ENCODE measurements around the gene ATP4B. TPM values are rescaled to one million over a fixed set of nuclear protein-coding genes. Genes with fewer than 3 reads are reported as not detected.

The ATP4B gene
- total RNA-seq, 3 donors from 2014 or later (not counting 1 experiment from before 2014, with no cell fraction given) = not detected

- Histone ChIP-seq H3K9me3 (ENCODE audit: control insufficient read depth, insufficient read depth, low read length) (no peaks in the 10 kb centered on the region), H3K27me3 (ENCODE audit: control insufficient read depth, insufficient read depth, low read length) (no peaks in the 10 kb centered on the region), H3K4me3 (ENCODE audit: low read length) (no peak overlapping the region), H3K36me3 (ENCODE audit: control insufficient read depth, insufficient read depth, low read length) (no peaks in the 10 kb centered on the region), H3K4me1 (ENCODE audit: control insufficient read depth, insufficient read depth, low read length) (peaks cover 9% of the 10 kb centered on the region), H3K27ac (ENCODE audit: low read length) (no peak overlapping the region)
- H3K4me1 Mint-ChIP-seq = peaks cover 1 to 7% of the 10 kb centered on the region in 2 donors
- ATAC-seq = no peak
- intact Hi-C loops (cut with micrococcal nuclease) = no loop called here
- peak in 1 of 2 donors; percentile 5 for DNase-seq
- H3K36me3 Mint-ChIP-seq = no peaks in the 10 kb centered on the region
- no peak overlapping the region for H3K4me3 Mint-ChIP-seq
- H3K9me3 Mint-ChIP-seq = no peaks in the 10 kb centered on the region
- peaks cover 0 to 3% of the 10 kb centered on the region in 2 donors for H3K27me3 Mint-ChIP-seq (ENCODE audit: low read depth in 2 of 2)
- H3K27ac Mint-ChIP-seq = no peak overlapping the region
- TF ChIP-seq CTCF (IDR thresholded peaks at IDR 0.05) = no peak
- 70% methylated on average over 42 of the region's 42 CpGs for WGBS (ENCODE audit: insufficient coverage)
These were observed 10.4 kb downstream of the ATP4B start for GRCh38 chr13:113647351-113648215.

- Histone ChIP-seq H3K4me3 (ENCODE audit: low read length) (no peak overlapping the region), H3K4me1 (ENCODE audit: control insufficient read depth, insufficient read depth, low read length) (peaks cover 2% of the 10 kb centered on the region), H3K36me3 (ENCODE audit: control insufficient read depth, insufficient read depth, low read length) (no peaks in the 10 kb centered on the region), H3K27ac (ENCODE audit: low read length) (no peak overlapping the region), H3K9me3 (ENCODE audit: control insufficient read depth, insufficient read depth, low read length) (no peaks in the 10 kb centered on the region), H3K27me3 (ENCODE audit: control insufficient read depth, insufficient read depth, low read length) (no peaks in the 10 kb centered on the region)
- 42% methylated on average over 10 of the region's 10 CpGs for WGBS (ENCODE audit: insufficient coverage)
- no peak overlapping the region for H3K27ac Mint-ChIP-seq
- H3K9me3 Mint-ChIP-seq = no peaks in the 10 kb centered on the region
- peaks cover 0 to 3% of the 10 kb centered on the region in 2 donors for H3K27me3 Mint-ChIP-seq (ENCODE audit: low read depth in 2 of 2)
- ATAC-seq (no peak), DNase-seq (peak; percentile 14 to 33)
- intact Hi-C loops (cut with micrococcal nuclease) = no loop called here
- peaks cover 0 to 7% of the 10 kb centered on the region in 2 donors for H3K4me1 Mint-ChIP-seq
- H3K4me3 Mint-ChIP-seq = no peak overlapping the region
- no peak for TF ChIP-seq CTCF (IDR thresholded peaks at IDR 0.05)
- H3K36me3 Mint-ChIP-seq = no peaks in the 10 kb centered on the region
These were observed 11.1 kb downstream of the ATP4B start for GRCh38 chr13:113646921-113647340.

- ATAC-seq (no peak), DNase-seq (peak in 1 of 2 donors; percentile 37)
- peaks cover 0 to 7% of the 10 kb centered on the region in 2 donors for H3K4me1 Mint-ChIP-seq
- no peaks in the 10 kb centered on the region for H3K9me3 ChIP-seq (ENCODE audit: control insufficient read depth, insufficient read depth, low read length)
- no peaks in the 10 kb centered on the region for H3K4me1 ChIP-seq (ENCODE audit: control insufficient read depth, insufficient read depth, low read length)
- peaks cover 0 to 3% of the 10 kb centered on the region in 2 donors for H3K27me3 Mint-ChIP-seq (ENCODE audit: low read depth in 2 of 2)
- no peak overlapping the region for H3K27ac Mint-ChIP-seq
- no peak for TF ChIP-seq CTCF (IDR thresholded peaks at IDR 0.05)
- no peaks in the 10 kb centered on the region for H3K36me3 ChIP-seq (ENCODE audit: control insufficient read depth, insufficient read depth, low read length)
- no peak overlapping the region for H3K27ac ChIP-seq (ENCODE audit: low read length)
- H3K9me3 Mint-ChIP-seq = no peaks in the 10 kb centered on the region
- intact Hi-C loops (cut with micrococcal nuclease) = no loop called here
- 52% methylated on average over 10 of the region's 11 CpGs for WGBS (ENCODE audit: insufficient coverage)
- no peak overlapping the region for H3K4me3 ChIP-seq (ENCODE audit: low read length)
- no peaks in the 10 kb centered on the region for H3K36me3 Mint-ChIP-seq
- no peak overlapping the region for H3K4me3 Mint-ChIP-seq
- no peaks in the 10 kb centered on the region for H3K27me3 ChIP-seq (ENCODE audit: control insufficient read depth, insufficient read depth, low read length)
These were observed 11.6 kb downstream of the ATP4B start for GRCh38 chr13:113646376-113646775.
